Measurements from ENCODE around the gene AGPS.

The AGPS gene

GRCh38 chr2:177348118-177348654 lies 44.4 kb upstream of the AGPS start:
- TF ChIP-seq FOXP2 (optimal IDR thresholded peaks at IDR 0.05; ENCODE audit: borderline replicate concordance, extremely low read depth, extremely low read length, insufficient read depth) (no peak), TAF1 (IDR thresholded peaks at IDR 0.05; ENCODE audit: borderline replicate concordance, insufficient read depth, low read length) (no peak), POLR2AphosphoS5 (IDR thresholded peaks at IDR 0.05; ENCODE audit: low read depth, low read length) (no peak), SIN3A (IDR thresholded peaks at IDR 0.05; ENCODE audit: borderline replicate concordance, insufficient read depth, low read length) (no peak)
- TF ChIP-seq, protein P1, sequence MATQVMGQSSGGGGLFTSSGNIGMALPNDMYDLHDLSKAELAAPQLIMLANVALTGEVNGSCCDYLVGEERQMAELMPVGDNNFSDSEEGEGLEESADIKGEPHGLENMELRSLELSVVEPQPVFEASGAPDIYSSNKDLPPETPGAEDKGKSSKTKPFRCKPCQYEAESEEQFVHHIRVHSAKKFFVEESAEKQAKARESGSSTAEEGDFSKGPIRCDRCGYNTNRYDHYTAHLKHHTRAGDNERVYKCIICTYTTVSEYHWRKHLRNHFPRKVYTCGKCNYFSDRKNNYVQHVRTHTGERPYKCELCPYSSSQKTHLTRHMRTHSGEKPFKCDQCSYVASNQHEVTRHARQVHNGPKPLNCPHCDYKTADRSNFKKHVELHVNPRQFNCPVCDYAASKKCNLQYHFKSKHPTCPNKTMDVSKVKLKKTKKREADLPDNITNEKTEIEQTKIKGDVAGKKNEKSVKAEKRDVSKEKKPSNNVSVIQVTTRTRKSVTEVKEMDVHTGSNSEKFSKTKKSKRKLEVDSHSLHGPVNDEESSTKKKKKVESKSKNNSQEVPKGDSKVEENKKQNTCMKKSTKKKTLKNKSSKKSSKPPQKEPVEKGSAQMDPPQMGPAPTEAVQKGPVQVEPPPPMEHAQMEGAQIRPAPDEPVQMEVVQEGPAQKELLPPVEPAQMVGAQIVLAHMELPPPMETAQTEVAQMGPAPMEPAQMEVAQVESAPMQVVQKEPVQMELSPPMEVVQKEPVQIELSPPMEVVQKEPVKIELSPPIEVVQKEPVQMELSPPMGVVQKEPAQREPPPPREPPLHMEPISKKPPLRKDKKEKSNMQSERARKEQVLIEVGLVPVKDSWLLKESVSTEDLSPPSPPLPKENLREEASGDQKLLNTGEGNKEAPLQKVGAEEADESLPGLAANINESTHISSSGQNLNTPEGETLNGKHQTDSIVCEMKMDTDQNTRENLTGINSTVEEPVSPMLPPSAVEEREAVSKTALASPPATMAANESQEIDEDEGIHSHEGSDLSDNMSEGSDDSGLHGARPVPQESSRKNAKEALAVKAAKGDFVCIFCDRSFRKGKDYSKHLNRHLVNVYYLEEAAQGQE (IDR thresholded peaks at IDR 0.05; ENCODE audit: insufficient read depth in 1 of 2, low read depth in 2 of 2, low read length in 2 of 2): no peak

DNA sequence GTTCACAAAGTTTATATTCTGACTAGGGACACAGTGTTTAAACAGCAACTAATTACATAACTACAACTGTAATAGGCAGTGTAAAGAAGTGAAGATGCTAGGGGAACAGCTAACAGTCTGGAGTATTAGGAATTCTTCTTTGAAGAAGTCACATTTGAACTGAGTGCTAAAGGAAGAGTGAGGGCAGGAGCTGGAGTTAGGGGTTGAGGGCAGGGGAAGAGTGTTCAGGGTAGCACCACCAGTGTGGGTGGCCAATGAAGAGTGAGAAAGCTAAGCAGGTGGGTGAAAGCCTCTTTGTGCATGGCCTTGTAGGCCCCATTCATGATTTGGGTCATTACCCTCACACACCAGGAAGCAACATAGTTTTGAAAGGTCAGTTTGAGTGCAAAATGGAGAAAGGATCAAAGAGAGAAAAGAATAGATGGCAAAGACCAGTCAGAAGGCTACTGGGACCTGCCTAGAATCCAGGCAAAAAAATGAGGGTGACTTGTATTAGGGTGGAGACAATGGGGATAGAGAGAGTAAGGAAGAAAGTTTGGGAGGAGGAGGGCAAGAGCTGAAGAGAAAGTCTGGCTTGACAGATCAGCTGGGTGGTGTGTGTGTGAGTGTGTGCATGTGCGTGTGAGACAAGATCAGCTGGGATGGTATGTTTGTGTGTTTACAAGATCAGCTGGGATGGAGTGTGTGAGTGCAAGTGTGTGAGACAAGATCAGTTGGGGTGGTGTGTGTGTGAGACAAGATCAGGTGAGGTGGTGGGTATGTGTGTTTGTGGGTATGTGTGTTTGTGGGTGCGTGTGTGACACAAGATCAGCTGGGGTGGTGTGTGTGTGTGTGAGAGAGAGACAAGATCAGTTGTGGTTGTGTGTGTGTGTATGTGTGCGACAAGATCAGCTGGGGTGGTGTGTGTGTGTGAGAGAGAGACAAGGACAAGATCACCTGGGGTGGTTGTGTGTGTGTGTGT lies 43.6 kb upstream of the AGPS start:
- TF ChIP-seq SIN3A (IDR thresholded peaks at IDR 0.05; ENCODE audit: borderline replicate concordance, insufficient read depth, low read length): no peak
- TF ChIP-seq, protein P1 (IDR thresholded peaks at IDR 0.05; ENCODE audit: insufficient read depth in 1 of 2, low read depth in 2 of 2, low read length in 2 of 2): no peak
- no peak for TF ChIP-seq FOXP2 (optimal IDR thresholded peaks at IDR 0.05; ENCODE audit: borderline replicate concordance, extremely low read depth, extremely low read length, insufficient read depth)
- TF ChIP-seq POLR2AphosphoS5 (IDR thresholded peaks at IDR 0.05; ENCODE audit: low read depth, low read length): no peak
- TF ChIP-seq TAF1 (IDR thresholded peaks at IDR 0.05; ENCODE audit: borderline replicate concordance, insufficient read depth, low read length): no peak

DNA sequence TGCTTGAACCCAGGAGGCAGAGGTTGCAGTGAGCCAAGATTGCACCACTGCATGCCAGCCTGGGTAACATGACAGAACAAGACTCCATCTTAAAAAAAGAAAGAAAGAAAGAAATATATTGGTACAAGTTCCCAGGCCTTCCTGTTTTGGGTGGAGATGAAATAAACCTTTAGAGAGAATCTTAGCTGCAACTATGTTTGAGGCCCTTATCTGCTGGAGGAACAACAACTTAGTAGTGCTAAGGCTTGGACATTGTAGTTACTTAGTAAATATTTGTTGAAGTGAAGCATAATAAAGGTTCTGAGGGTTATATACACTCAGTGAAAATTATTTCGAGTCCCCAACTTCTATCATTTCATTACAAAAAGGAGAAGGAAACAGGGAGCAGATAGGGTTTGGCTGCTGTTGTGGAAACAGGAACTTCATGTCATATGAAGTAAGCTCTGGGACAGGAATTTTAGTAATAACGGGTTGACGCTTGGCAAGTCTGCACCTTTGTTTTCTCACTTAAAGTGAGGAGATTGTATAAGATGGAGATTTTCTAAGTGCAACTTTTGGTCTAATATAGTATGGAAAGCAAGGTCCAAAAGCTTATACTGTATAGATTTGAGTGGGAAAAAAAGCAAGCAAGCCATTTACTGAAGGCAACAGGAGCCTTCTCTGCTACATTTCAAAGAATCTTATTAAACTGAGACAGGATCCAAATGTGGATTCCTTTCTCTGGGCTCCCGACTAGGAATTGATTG lies 40.0 kb upstream of the AGPS start:
- TF ChIP-seq TAF1 (IDR thresholded peaks at IDR 0.05; ENCODE audit: borderline replicate concordance, insufficient read depth, low read length) (no peak), SIN3A (IDR thresholded peaks at IDR 0.05; ENCODE audit: borderline replicate concordance, insufficient read depth, low read length) (no peak), FOXP2 (optimal IDR thresholded peaks at IDR 0.05; ENCODE audit: borderline replicate concordance, extremely low read depth, extremely low read length, insufficient read depth) (no peak)
- TF ChIP-seq, protein P1 (IDR thresholded peaks at IDR 0.05; ENCODE audit: insufficient read depth in 1 of 2, low read depth in 2 of 2, low read length in 2 of 2): no peak

DNA sequence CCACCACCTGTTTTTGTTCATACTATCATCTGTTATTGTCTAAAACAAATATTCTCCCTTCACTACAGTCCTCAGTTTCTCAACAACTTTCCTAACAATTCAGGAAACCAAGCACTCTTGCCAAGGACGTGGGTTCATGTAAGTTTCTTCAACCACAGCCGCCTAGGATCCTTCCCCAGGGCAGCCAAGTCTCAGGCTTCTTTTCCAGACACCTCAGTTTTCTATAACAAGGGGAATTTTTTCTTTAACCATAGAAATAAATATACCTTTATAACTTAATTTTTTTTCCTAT lies 39.4 kb upstream of the AGPS start:
- no peak for TF ChIP-seq SIN3A (IDR thresholded peaks at IDR 0.05; ENCODE audit: borderline replicate concordance, insufficient read depth, low read length)
- no peak for TF ChIP-seq TAF1 (IDR thresholded peaks at IDR 0.05; ENCODE audit: borderline replicate concordance, insufficient read depth, low read length)
- TF ChIP-seq FOXP2 (optimal IDR thresholded peaks at IDR 0.05; ENCODE audit: borderline replicate concordance, extremely low read depth, extremely low read length, insufficient read depth): no peak
- TF ChIP-seq POLR2AphosphoS5 (IDR thresholded peaks at IDR 0.05; ENCODE audit: low read depth, low read length): no peak
- TF ChIP-seq, protein P1 (IDR thresholded peaks at IDR 0.05; ENCODE audit: insufficient read depth in 1 of 2, low read depth in 2 of 2, low read length in 2 of 2): no peak
